ENCODE measurements around the gene DDX11. TPM values are rescaled to one million over a fixed set of nuclear protein-coding genes. Genes with fewer than 3 reads are reported as not detected.

DDX11 gene
- total RNA-seq, 1 experiment from 2014 or later, result 136 TPM

GRCh38 chr12:31037028-31037427 lies 36.6 kb upstream of the DDX11 start:
- no peak for ATAC-seq
- Histone ChIP-seq H4K20me1 (ENCODE audit: insufficient read depth) (no peaks in the 10 kb centered on the region), H3K27me3 (ENCODE audit: insufficient read depth, low read length) (no peaks in the 10 kb centered on the region), H3K4me1 (ENCODE audit: control insufficient read depth in 1 of 2, insufficient read depth in 2 of 2, low read length in 2 of 2) (peaks cover 24 to 34% of the 10 kb centered on the region in 2 experiments), H3K9ac (ENCODE audit: low read length) (no peak overlapping the region), H3K27ac (ENCODE audit: low read depth, low read length) (no peak overlapping the region), H3K4me2 (ENCODE audit: low read length) (no peak overlapping the region), H2AFZ (ENCODE audit: low read depth, low read length, poor library complexity, severe bottlenecking) (no peak overlapping the region), H3K36me3 (ENCODE audit: control insufficient read depth in 1 of 2, insufficient read depth in 2 of 2, low read length in 2 of 2) (no peaks in the 10 kb centered on the region), H3K9me2 (ENCODE audit: insufficient read depth) (no peaks in the 10 kb centered on the region), H3K79me2 (ENCODE audit: insufficient read depth, low read length) (no peaks in the 10 kb centered on the region), H3K4me3 (replicated peaks in 1 of 2; ENCODE audit: low read depth in 1 of 2, low read length in 2 of 2) (no peak overlapping the region), H3K9me3 (ENCODE audit: control insufficient read depth in 1 of 2, insufficient read depth in 1 of 2, low read depth in 1 of 2, low read length in 2 of 2) (no peaks in the 10 kb centered on the region)
- ChIA-PET CTCF (no interaction called here), RAD21 (ENCODE audit: low non-redundant PET in 1 of 2, low total read pairs in 2 of 2, uncharacterized antibody in 2 of 2, unreplicated experiment in 2 of 2) (no interaction called here), POLR2A (no interaction called here)
- TF ChIP-seq SRF (IDR thresholded peaks at IDR 0.05; ENCODE audit: low read depth), result no peak
- BruUV-seq (replicated peaks), result no TSS peak
- DNase-seq (ENCODE audit: low read depth, low spot score), result no peak
- intact Hi-C loops (cut with micrococcal nuclease), result no loop called here

GRCh38 chr12:31037931-31038330 lies 35.7 kb upstream of the DDX11 start:
- Histone ChIP-seq H4K20me1 (ENCODE audit: insufficient read depth) (no peaks in the 10 kb centered on the region), H3K27me3 (ENCODE audit: insufficient read depth, low read length) (no peaks in the 10 kb centered on the region), H3K4me3 (replicated peaks in 1 of 2; ENCODE audit: low read depth in 1 of 2, low read length in 2 of 2) (no peak overlapping the region), H3K79me2 (ENCODE audit: insufficient read depth, low read length) (no peaks in the 10 kb centered on the region), H3K27ac (ENCODE audit: low read depth, low read length) (no peak overlapping the region), H3K4me1 (ENCODE audit: control insufficient read depth in 1 of 2, insufficient read depth in 2 of 2, low read length in 2 of 2) (peaks cover 24 to 34% of the 10 kb centered on the region in 2 experiments), H3K36me3 (ENCODE audit: control insufficient read depth in 1 of 2, insufficient read depth in 2 of 2, low read length in 2 of 2) (no peaks in the 10 kb centered on the region), H3K9ac (ENCODE audit: low read length) (no peak overlapping the region), H3K4me2 (ENCODE audit: low read length) (no peak overlapping the region), H3K9me3 (ENCODE audit: control insufficient read depth in 1 of 2, insufficient read depth in 1 of 2, low read depth in 1 of 2, low read length in 2 of 2) (no peaks in the 10 kb centered on the region), H3K9me2 (ENCODE audit: insufficient read depth) (no peaks in the 10 kb centered on the region), H2AFZ (ENCODE audit: low read depth, low read length, poor library complexity, severe bottlenecking) (no peak overlapping the region)
- no TSS peak for BruUV-seq (replicated peaks)
- ChIA-PET CTCF (no interaction called here), POLR2A (no interaction called here), RAD21 (ENCODE audit: low non-redundant PET in 1 of 2, low total read pairs in 2 of 2, uncharacterized antibody in 2 of 2, unreplicated experiment in 2 of 2) (no interaction called here)
- TF ChIP-seq ATF3 (IDR thresholded peaks at IDR 0.05), result no peak
- no peak for TF ChIP-seq EZH2 (IDR thresholded peaks at IDR 0.05)
- no peak for TF ChIP-seq SP1 (IDR thresholded peaks at IDR 0.05; ENCODE audit: low read depth)
- no peak for TF ChIP-seq FOSL1 (IDR thresholded peaks at IDR 0.05; ENCODE audit: low read depth)
- TF ChIP-seq JUND (IDR thresholded peaks at IDR 0.05), result no peak
- TF ChIP-seq CEBPB (IDR thresholded peaks at IDR 0.05; ENCODE audit: low read depth), result no peak
- TF ChIP-seq POLR2AphosphoS5 (IDR thresholded peaks at IDR 0.05; ENCODE audit: low read depth, low read length), result no peak
- TF ChIP-seq SRF (IDR thresholded peaks at IDR 0.05; ENCODE audit: low read depth), result no peak
- TF ChIP-seq, protein P1, sequence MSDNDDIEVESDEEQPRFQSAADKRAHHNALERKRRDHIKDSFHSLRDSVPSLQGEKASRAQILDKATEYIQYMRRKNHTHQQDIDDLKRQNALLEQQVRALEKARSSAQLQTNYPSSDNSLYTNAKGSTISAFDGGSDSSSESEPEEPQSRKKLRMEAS (IDR thresholded peaks at IDR 0.05), result no peak
- no peak for TF ChIP-seq CBX3 (IDR thresholded peaks at IDR 0.05; ENCODE audit: low read depth)
- no peak for TF ChIP-seq POLR2A (IDR thresholded peaks at IDR 0.05; ENCODE audit: borderline replicate concordance, extremely low read depth, insufficient read depth, insufficient read length)
- TF ChIP-seq SIN3A (IDR thresholded peaks at IDR 0.05; ENCODE audit: low read depth), result no peak
- no peak for TF ChIP-seq EZH2phosphoT487 (IDR thresholded peaks at IDR 0.05; ENCODE audit: borderline replicate concordance)
- TF ChIP-seq YY1 (IDR thresholded peaks at IDR 0.05; ENCODE audit: extremely low read depth, insufficient replicate concordance, low read depth, low read length), result no peak
- no peak for TF ChIP-seq CTCF (IDR thresholded peaks at IDR 0.05 in 2 of 3, conservative IDR thresholded peaks at IDR 0.05 in 1 of 3; ENCODE audit: borderline replicate concordance in 1 of 3, insufficient read depth in 1 of 3, low read depth in 2 of 3, low read length in 2 of 3)
- TF ChIP-seq ZFX (IDR thresholded peaks at IDR 0.05), result no peak
- TF ChIP-seq, protein P2, sequence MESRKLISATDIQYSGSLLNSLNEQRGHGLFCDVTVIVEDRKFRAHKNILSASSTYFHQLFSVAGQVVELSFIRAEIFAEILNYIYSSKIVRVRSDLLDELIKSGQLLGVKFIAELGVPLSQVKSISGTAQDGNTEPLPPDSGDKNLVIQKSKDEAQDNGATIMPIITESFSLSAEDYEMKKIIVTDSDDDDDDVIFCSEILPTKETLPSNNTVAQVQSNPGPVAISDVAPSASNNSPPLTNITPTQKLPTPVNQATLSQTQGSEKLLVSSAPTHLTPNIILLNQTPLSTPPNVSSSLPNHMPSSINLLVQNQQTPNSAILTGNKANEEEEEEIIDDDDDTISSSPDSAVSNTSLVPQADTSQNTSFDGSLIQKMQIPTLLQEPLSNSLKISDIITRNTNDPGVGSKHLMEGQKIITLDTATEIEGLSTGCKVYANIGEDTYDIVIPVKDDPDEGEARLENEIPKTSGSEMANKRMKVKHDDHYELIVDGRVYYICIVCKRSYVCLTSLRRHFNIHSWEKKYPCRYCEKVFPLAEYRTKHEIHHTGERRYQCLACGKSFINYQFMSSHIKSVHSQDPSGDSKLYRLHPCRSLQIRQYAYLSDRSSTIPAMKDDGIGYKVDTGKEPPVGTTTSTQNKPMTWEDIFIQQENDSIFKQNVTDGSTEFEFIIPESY (IDR thresholded peaks at IDR 0.05; ENCODE audit: extremely low read depth, insufficient replicate concordance, low read length), result no peak
- intact Hi-C loops (cut with micrococcal nuclease), result no loop called here
- ATAC-seq (no peak), DNase-seq (ENCODE audit: low read depth, low spot score) (no peak)
